ENCODE results near the gene HIP1R.

- TF ChIP-seq CTCF (IDR thresholded peaks at IDR 0.05) (no peak), POLR2A (IDR thresholded peaks at IDR 0.05) (no peak)
Measured at GRCh38 chr12:122896662-122897061, 61.4 kb downstream of the HIP1R start.

Measured in Peyer's patch (tissue), 4 donors.